ENCODE measurements around the gene TSPYL1.

DNA sequence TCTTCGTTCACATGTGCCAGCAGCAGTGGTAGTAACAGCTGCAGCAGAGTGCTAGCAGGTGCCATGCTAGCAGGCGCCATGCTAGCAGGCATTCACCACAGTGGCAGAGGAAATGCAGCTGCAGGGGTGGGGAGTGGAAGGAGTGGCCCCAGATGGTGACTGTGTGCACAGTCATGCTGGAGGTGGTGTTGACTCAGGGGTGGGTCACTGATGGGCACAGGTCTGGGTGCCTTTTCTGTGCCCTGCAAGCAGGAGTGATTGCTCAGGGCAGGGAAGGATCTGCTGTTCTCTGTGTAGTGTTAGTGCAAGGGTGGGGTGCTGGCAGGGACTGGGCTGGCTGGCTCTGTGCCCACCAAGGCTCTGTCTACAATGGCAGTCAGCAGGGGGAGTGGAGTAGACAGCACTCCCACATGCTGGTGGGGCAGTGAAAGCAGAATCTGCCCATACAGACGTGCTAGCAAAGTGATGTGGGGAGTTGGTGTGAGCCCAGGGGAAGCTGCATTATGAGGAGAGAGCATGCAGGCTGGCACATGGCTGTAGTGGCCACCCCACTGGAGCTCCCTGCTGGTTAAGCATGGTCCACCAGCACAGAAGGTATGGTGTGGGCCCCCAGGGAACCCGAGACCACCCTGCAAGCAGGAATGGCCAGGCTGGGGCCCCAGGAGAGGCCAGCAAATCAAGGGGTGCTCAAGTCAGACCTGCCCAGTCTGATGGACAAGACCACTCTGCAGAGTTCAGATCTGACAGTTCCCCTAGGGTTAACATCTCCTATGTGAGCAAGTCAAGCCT lies 14.5 kb downstream of the TSPYL1 start:
- TF ChIP-seq, protein P1, sequence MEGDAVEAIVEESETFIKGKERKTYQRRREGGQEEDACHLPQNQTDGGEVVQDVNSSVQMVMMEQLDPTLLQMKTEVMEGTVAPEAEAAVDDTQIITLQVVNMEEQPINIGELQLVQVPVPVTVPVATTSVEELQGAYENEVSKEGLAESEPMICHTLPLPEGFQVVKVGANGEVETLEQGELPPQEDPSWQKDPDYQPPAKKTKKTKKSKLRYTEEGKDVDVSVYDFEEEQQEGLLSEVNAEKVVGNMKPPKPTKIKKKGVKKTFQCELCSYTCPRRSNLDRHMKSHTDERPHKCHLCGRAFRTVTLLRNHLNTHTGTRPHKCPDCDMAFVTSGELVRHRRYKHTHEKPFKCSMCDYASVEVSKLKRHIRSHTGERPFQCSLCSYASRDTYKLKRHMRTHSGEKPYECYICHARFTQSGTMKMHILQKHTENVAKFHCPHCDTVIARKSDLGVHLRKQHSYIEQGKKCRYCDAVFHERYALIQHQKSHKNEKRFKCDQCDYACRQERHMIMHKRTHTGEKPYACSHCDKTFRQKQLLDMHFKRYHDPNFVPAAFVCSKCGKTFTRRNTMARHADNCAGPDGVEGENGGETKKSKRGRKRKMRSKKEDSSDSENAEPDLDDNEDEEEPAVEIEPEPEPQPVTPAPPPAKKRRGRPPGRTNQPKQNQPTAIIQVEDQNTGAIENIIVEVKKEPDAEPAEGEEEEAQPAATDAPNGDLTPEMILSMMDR (IDR thresholded peaks at IDR 0.05) = no peak
- TF ChIP-seq POLR2A (IDR thresholded peaks at IDR 0.05) = no peak
- TF ChIP-seq EP300 (IDR thresholded peaks at IDR 0.05) = no peak
